ENCODE results near the gene PIEZO1.

GRCh38 chr16:88724855-88725555 lies 60.0 kb downstream of the PIEZO1 start:
- no peak for TF ChIP-seq CTCF (IDR thresholded peaks at IDR 0.05; ENCODE audit: insufficient read depth, low read depth, low read length)
- TF ChIP-seq EZH2 (IDR thresholded peaks at IDR 0.05; ENCODE audit: insufficient read depth, low read length) = no peak

All from astrocyte (in vitro differentiated cells and primary cell).